GM23338 (cell line): ENCODE measurements around the gene C1orf56. TPM values are rescaled to one million over a fixed set of nuclear protein-coding genes. Genes with fewer than 3 reads are reported as not detected.

Source experiments
- ATAC-seq: fragments of 200-7000 bp; cut with Tn5 transposase; 3 replicates; pipeline ENCODE4 v1.9.1; 2020
- DNase-seq: peaks from one replicate; pipeline ENCODE4 v3.0.0-alpha.2; 2015; ENCODE audit warnings: low spot score
- H2AFZ ChIP-seq: fragments of 200-600 bp; sonication (generic); 2 replicates; pipeline ENCODE4 v1.8.0; 2016; ENCODE audit warnings: antibody characterized with exemption, mild to moderate bottlenecking, moderate library complexity
- H3F3A ChIP-seq: fragments of 200-600 bp; sonication (generic); replicated peaks from 2 replicates; pipeline ENCODE4 v1.8.0; 2017; ENCODE audit warnings: antibody characterized with exemption, mixed run types, low read depth
- H3K27ac ChIP-seq: fragments of 200-600 bp; sonication (generic); 2 replicates; pipeline ENCODE4 v1.6.1; 2016; ENCODE audit warnings: low read depth
- H3K27me3 ChIP-seq: fragments of 200-600 bp; sonication (generic); 2 replicates; pipeline ENCODE4 v1.8.0; 2016; ENCODE audit warnings: mild to moderate bottlenecking, mixed run types, moderate library complexity; ENCODE audit not compliant: insufficient read depth
- H3K36me3 ChIP-seq: fragments of 200-600 bp; sonication (generic); 2 replicates; pipeline ENCODE4 v1.8.0; 2016; ENCODE audit warnings: mild to moderate bottlenecking; ENCODE audit not compliant: insufficient read depth
- H3K4me1 ChIP-seq: fragments of 200-600 bp; sonication (generic); 2 replicates; pipeline ENCODE4 v1.8.0; 2016; ENCODE audit warnings: mild to moderate bottlenecking, moderate library complexity; ENCODE audit not compliant: insufficient read depth
- H3K4me2 ChIP-seq: fragments of 200-600 bp; sonication (generic); 2 replicates; pipeline ENCODE4 v1.7.1; 2017; ENCODE audit warnings: mixed run types
- H3K4me3 ChIP-seq: fragments of 200-600 bp; sonication (generic); 2 replicates; pipeline ENCODE4 v1.6.1; 2016; ENCODE audit warnings: mixed run types
- H3K79me2 ChIP-seq: fragments of 200-600 bp; sonication (generic); replicated peaks from 2 replicates; pipeline ENCODE4 v1.8.0; 2017; ENCODE audit warnings: mild to moderate bottlenecking; ENCODE audit not compliant: insufficient read depth
- H3K9me2 ChIP-seq: fragments of 200-600 bp; sonication (generic); 2 replicates; pipeline ENCODE4 v1.8.0; 2017; ENCODE audit not compliant: insufficient read depth
- H4K20me1 ChIP-seq: fragments of 200-600 bp; sonication (generic); replicated peaks from 2 replicates; pipeline ENCODE4 v1.8.0; 2017; ENCODE audit warnings: mild to moderate bottlenecking; ENCODE audit not compliant: insufficient read depth
- H3K27ac Mint-ChIP-seq: 2 replicates; pipeline ENCODE4 v1.8.0; 2020; ENCODE audit warnings: inconsistent platforms, mild to moderate bottlenecking, moderate library complexity, mixed read lengths
- H3K27me3 Mint-ChIP-seq: 3 replicates; pipeline ENCODE4 v1.8.0; 2022; ENCODE audit warnings: low read depth, mild to moderate bottlenecking, moderate library complexity, mixed read lengths, inconsistent platforms; ENCODE audit not compliant: insufficient read depth, poor library complexity
- H3K36me3 Mint-ChIP-seq: 3 replicates; pipeline ENCODE4 v1.8.0; 2021; ENCODE audit warnings: low read depth, mild to moderate bottlenecking, inconsistent platforms, moderate library complexity, mixed read lengths
- H3K4me1 Mint-ChIP-seq: 3 replicates; pipeline ENCODE4 v1.8.0; 2020; ENCODE audit warnings: mild to moderate bottlenecking, inconsistent platforms, mixed read lengths
- H3K4me3 Mint-ChIP-seq: 3 replicates; pipeline ENCODE4 v1.8.0; 2021; ENCODE audit warnings: moderate library complexity, mild to moderate bottlenecking, inconsistent platforms, mixed read lengths
- H3K9me3 Mint-ChIP-seq: 3 replicates; pipeline ENCODE4 v1.8.0; 2020; ENCODE audit warnings: moderate library complexity, mild to moderate bottlenecking, inconsistent platforms, mixed read lengths
- CREB1 ChIP-seq: fragments of 250-450 bp; sonication (Bioruptor Pico); IDR thresholded peaks from 2 replicates; pipeline ENCODE4 v1.5.0; 2020; ENCODE audit warnings: low read depth, mild to moderate bottlenecking, moderate library complexity
- ETS1 ChIP-seq: IDR thresholded peaks from 2 replicates; pipeline ENCODE4 v1.6.1; 2016; ENCODE audit warnings: antibody characterized with exemption
- EZH2 ChIP-seq: fragments of 200-600 bp; sonication (generic); IDR thresholded peaks from one replicate; pipeline ENCODE4 v1.8.0; 2017; ENCODE audit warnings: antibody characterized with exemption, mild to moderate bottlenecking, low read depth; ENCODE audit not compliant: unreplicated experiment
- EZH2phosphoT487 ChIP-seq: fragments of 200-600 bp; sonication (generic); IDR thresholded peaks from one replicate; pipeline ENCODE4 v1.8.1; 2018; ENCODE audit warnings: antibody characterized with exemption; ENCODE audit not compliant: unreplicated experiment
- JUNB ChIP-seq: IDR thresholded peaks from one replicate; pipeline ENCODE4 v1.6.1; 2016; ENCODE audit warnings: antibody characterized with exemption; ENCODE audit not compliant: unreplicated experiment
- NANOG ChIP-seq: IDR thresholded peaks from 2 replicates; pipeline ENCODE4 v1.6.1; 2016; ENCODE audit warnings: antibody characterized with exemption, borderline replicate concordance
- POLR2AphosphoS5 ChIP-seq: IDR thresholded peaks from 2 replicates; pipeline ENCODE4 v1.6.1; 2016; ENCODE audit warnings: antibody characterized with exemption, low read depth
- STAT1 ChIP-seq: IDR thresholded peaks from one replicate; pipeline ENCODE4 v1.6.1; 2016; ENCODE audit warnings: antibody characterized with exemption; ENCODE audit not compliant: unreplicated experiment
- ZNF114 ChIP-seq: fragments of 250-450 bp; sonication (Bioruptor Pico); IDR thresholded peaks from 2 replicates; pipeline ENCODE4 v1.5.0; 2020; ENCODE audit warnings: mild to moderate bottlenecking, moderate library complexity
- polyA plus RNA-seq: library from polyadenylated mRNA; unstranded; fragments of >200 nt; fragmentation: Nextera tagmentation; extraction: Ambion mirVana; gene quantifications from 2 replicates; pipeline ENCODE4 v1.2.1, GENCODE V29; 2016
- total RNA-seq: library from RNA; depleted of rRNA; stranded (reverse); fragments of >200 nt; shearing (Covaris generic); gene quantifications from 2 replicates; pipeline ENCODE4 v1.2.3, GENCODE V29; 2014
- TF ChIP-seq, protein P1 (sequence below): IDR thresholded peaks from one replicate; pipeline ENCODE4 v1.6.1; 2018; ENCODE audit warnings: antibody characterized with exemption; ENCODE audit not compliant: unreplicated experiment
- TF ChIP-seq, protein P2 (sequence below): fragments of 250-450 bp; sonication (Bioruptor Pico); IDR thresholded peaks from 2 replicates; pipeline ENCODE4 v1.5.0; 2020; ENCODE audit warnings: mild to moderate bottlenecking, moderate library complexity
- TF ChIP-seq, protein P3 (sequence below), 2 experiments: fragments of 200-600 bp in 1 of 2; sonication (generic) in 1 of 2; conservative IDR thresholded peaks; 2 replicates each; pipeline versions ENCODE4 v1.5.1 to v1.6.1; 2016 to 2017; ENCODE audit warnings: antibody characterized with exemption in 2 of 2, low read depth in 2 of 2, mild to moderate bottlenecking in 2 of 2, moderate library complexity in 1 of 2

Gene C1orf56
- total and polyA plus RNA-seq, 2 experiments from 2014 or later, result 3.9 to 27.8 TPM

DNA sequence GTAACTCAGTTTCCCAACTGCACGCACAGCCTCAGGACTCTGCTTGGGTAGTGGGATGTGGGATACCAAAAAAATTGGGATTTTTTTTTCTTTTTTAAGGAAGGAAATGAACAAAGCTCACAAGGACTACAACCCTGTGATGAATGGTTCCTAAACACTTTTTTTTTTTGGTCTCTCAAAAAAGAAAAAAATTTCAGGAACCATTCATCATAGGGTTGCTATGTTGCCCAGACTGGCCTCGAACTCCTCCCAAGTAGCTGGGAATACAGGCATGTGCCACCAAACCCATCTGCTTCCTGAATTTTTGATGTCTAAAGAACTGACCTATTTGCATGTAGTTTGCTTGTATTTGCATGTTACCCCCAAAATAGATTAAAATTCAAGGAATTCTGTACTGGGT, 47.6 kb upstream of the C1orf56 start:
- Histone ChIP-seq H3K79me2 (no peaks in the 10 kb centered on the region), H3K4me1 (peaks cover 3% of the 10 kb centered on the region; the same call in 1 of the 2 replicates), H3K4me3 (no peak overlapping the region), H3F3A (no peaks in the 10 kb centered on the region), H4K20me1 (no peaks in the 10 kb centered on the region), H2AFZ (no peak overlapping the region), H3K9me2 (no peaks in the 10 kb centered on the region), H3K27me3 (no peaks in the 10 kb centered on the region), H3K4me2 (no peak overlapping the region), H3K27ac (no peak overlapping the region), H3K36me3 (no peaks in the 10 kb centered on the region)
- DNase-seq (no peak), ATAC-seq (no peak)
- Mint-ChIP-seq H3K27me3 (peaks cover 14% of the 10 kb centered on the region), H3K4me1 (peaks cover 11% of the 10 kb centered on the region), H3K4me3 (no peak overlapping the region), H3K27ac (no peak overlapping the region), H3K9me3 (no peaks in the 10 kb centered on the region), H3K36me3 (peaks cover 5% of the 10 kb centered on the region; the same call in 2 of the 3 replicates)
- TF ChIP-seq POLR2AphosphoS5 (no peak), NANOG (no peak), CREB1 (no peak), ZNF114 (CRISPR knock-in tag) (no peak), EZH2phosphoT487 (no peak), JUNB (no peak), EZH2 (no peak), ETS1 (no peak), STAT1 (no peak)
- TF ChIP-seq, protein P1, sequence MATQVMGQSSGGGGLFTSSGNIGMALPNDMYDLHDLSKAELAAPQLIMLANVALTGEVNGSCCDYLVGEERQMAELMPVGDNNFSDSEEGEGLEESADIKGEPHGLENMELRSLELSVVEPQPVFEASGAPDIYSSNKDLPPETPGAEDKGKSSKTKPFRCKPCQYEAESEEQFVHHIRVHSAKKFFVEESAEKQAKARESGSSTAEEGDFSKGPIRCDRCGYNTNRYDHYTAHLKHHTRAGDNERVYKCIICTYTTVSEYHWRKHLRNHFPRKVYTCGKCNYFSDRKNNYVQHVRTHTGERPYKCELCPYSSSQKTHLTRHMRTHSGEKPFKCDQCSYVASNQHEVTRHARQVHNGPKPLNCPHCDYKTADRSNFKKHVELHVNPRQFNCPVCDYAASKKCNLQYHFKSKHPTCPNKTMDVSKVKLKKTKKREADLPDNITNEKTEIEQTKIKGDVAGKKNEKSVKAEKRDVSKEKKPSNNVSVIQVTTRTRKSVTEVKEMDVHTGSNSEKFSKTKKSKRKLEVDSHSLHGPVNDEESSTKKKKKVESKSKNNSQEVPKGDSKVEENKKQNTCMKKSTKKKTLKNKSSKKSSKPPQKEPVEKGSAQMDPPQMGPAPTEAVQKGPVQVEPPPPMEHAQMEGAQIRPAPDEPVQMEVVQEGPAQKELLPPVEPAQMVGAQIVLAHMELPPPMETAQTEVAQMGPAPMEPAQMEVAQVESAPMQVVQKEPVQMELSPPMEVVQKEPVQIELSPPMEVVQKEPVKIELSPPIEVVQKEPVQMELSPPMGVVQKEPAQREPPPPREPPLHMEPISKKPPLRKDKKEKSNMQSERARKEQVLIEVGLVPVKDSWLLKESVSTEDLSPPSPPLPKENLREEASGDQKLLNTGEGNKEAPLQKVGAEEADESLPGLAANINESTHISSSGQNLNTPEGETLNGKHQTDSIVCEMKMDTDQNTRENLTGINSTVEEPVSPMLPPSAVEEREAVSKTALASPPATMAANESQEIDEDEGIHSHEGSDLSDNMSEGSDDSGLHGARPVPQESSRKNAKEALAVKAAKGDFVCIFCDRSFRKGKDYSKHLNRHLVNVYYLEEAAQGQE, result no peak
- TF ChIP-seq, protein P2, sequence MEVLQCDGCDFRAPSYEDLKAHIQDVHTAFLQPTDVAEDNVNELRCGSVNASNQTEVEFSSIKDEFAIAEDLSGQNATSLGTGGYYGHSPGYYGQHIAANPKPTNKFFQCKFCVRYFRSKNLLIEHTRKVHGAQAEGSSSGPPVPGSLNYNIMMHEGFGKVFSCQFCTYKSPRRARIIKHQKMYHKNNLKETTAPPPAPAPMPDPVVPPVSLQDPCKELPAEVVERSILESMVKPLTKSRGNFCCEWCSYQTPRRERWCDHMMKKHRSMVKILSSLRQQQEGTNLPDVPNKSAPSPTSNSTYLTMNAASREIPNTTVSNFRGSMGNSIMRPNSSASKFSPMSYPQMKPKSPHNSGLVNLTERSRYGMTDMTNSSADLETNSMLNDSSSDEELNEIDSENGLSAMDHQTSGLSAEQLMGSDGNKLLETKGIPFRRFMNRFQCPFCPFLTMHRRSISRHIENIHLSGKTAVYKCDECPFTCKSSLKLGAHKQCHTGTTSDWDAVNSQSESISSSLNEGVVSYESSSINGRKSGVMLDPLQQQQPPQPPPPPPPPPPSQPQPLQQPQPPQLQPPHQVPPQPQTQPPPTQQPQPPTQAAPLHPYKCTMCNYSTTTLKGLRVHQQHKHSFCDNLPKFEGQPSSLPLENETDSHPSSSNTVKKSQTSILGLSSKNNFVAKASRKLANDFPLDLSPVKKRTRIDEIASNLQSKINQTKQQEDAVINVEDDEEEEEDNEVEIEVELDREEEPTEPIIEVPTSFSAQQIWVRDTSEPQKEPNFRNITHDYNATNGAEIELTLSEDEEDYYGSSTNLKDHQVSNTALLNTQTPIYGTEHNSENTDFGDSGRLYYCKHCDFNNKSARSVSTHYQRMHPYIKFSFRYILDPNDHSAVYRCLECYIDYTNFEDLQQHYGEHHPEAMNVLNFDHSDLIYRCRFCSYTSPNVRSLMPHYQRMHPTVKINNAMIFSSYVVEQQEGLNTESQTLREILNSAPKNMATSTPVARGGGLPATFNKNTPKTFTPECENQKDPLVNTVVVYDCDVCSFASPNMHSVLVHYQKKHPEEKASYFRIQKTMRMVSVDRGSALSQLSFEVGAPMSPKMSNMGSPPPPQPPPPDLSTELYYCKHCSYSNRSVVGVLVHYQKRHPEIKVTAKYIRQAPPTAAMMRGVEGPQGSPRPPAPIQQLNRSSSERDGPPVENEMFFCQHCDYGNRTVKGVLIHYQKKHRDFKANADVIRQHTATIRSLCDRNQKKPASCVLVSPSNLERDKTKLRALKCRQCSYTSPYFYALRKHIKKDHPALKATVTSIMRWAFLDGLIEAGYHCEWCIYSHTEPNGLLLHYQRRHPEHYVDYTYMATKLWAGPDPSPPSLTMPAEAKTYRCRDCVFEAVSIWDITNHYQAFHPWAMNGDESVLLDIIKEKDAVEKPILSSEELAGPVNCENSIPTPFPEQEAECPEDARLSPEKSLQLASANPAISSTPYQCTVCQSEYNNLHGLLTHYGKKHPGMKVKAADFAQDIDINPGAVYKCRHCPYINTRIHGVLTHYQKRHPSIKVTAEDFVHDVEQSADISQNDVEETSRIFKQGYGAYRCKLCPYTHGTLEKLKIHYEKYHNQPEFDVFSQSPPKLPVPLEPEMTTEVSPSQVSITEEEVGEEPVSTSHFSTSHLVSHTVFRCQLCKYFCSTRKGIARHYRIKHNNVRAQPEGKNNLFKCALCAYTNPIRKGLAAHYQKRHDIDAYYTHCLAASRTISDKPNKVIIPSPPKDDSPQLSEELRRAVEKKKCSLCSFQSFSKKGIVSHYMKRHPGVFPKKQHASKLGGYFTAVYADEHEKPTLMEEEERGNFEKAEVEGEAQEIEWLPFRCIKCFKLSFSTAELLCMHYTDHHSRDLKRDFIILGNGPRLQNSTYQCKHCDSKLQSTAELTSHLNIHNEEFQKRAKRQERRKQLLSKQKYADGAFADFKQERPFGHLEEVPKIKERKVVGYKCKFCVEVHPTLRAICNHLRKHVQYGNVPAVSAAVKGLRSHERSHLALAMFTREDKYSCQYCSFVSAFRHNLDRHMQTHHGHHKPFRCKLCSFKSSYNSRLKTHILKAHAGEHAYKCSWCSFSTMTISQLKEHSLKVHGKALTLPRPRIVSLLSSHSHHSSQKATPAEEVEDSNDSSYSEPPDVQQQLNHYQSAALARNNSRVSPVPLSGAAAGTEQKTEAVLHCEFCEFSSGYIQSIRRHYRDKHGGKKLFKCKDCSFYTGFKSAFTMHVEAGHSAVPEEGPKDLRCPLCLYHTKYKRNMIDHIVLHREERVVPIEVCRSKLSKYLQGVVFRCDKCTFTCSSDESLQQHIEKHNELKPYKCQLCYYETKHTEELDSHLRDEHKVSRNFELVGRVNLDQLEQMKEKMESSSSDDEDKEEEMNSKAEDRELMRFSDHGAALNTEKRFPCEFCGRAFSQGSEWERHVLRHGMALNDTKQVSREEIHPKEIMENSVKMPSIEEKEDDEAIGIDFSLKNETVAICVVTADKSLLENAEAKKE (CRISPR knock-in tag), result no peak
- TF ChIP-seq, protein P3, sequence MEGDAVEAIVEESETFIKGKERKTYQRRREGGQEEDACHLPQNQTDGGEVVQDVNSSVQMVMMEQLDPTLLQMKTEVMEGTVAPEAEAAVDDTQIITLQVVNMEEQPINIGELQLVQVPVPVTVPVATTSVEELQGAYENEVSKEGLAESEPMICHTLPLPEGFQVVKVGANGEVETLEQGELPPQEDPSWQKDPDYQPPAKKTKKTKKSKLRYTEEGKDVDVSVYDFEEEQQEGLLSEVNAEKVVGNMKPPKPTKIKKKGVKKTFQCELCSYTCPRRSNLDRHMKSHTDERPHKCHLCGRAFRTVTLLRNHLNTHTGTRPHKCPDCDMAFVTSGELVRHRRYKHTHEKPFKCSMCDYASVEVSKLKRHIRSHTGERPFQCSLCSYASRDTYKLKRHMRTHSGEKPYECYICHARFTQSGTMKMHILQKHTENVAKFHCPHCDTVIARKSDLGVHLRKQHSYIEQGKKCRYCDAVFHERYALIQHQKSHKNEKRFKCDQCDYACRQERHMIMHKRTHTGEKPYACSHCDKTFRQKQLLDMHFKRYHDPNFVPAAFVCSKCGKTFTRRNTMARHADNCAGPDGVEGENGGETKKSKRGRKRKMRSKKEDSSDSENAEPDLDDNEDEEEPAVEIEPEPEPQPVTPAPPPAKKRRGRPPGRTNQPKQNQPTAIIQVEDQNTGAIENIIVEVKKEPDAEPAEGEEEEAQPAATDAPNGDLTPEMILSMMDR (conservative IDR thresholded peaks at IDR 0.05; ENCODE audit: low read depth in 2 of 2), result no peak
